Hepatocyte (in vitro differentiated cells): ENCODE data around the gene SMARCC2. TPM values are rescaled to one million over a fixed set of nuclear protein-coding genes. Genes with fewer than 3 reads are reported as not detected.

Source experiments
- DNase-seq: peaks from one replicate; pipeline ENCODE4 v3.0.0-alpha.2; 2016; ENCODE audit warnings: low spot score
- H2AFZ ChIP-seq: fragments of 200-600 bp; sonication (generic); 2 replicates; pipeline ENCODE4 v1.6.0; 2016; ENCODE audit warnings: antibody characterized with exemption, mild to moderate bottlenecking
- H3K27ac ChIP-seq: fragments of 200-600 bp; sonication (generic); 2 replicates; pipeline ENCODE4 v1.5.1; 2016; ENCODE audit warnings: mild to moderate bottlenecking
- H3K27me3 ChIP-seq: fragments of 200-600 bp; sonication (generic); 2 replicates; pipeline ENCODE4 v1.6.1; 2016
- H3K36me3 ChIP-seq: fragments of 200-600 bp; sonication (generic); replicated peaks from 2 replicates; pipeline ENCODE4 v1.5.1; 2016; ENCODE audit warnings: low read depth; ENCODE audit not compliant: insufficient read depth
- H3K4me1 ChIP-seq: fragments of 200-600 bp; sonication (generic); 2 replicates; pipeline ENCODE4 v1.5.1; 2016; ENCODE audit warnings: mild to moderate bottlenecking, moderate library complexity; ENCODE audit not compliant: insufficient read depth
- H3K4me2 ChIP-seq: fragments of 200-600 bp; sonication (generic); 2 replicates; pipeline ENCODE4 v1.6.0; 2016
- H3K4me3 ChIP-seq: fragments of 200-600 bp; sonication (generic); 2 replicates; pipeline ENCODE4 v1.5.1; 2016; ENCODE audit warnings: mild to moderate bottlenecking
- H3K79me2 ChIP-seq: fragments of 200-600 bp; sonication (generic); 2 replicates; pipeline ENCODE4 v1.6.0; 2017; ENCODE audit warnings: mild to moderate bottlenecking
- H3K9me2 ChIP-seq: fragments of 200-600 bp; sonication (generic); replicated peaks from 2 replicates; pipeline ENCODE4 v1.6.0; 2017; ENCODE audit warnings: mild to moderate bottlenecking; ENCODE audit not compliant: insufficient read depth
- H3K9me3 ChIP-seq: fragments of 200-600 bp; sonication (generic); 2 replicates; pipeline ENCODE4 v1.5.1; 2016; ENCODE audit warnings: low read depth, mild to moderate bottlenecking
- H4K20me1 ChIP-seq: fragments of 200-600 bp; sonication (generic); 2 replicates; pipeline ENCODE4 v1.6.0; 2016; ENCODE audit warnings: mild to moderate bottlenecking; ENCODE audit not compliant: insufficient read depth, poor library complexity, severe bottlenecking
- EZH2 ChIP-seq: fragments of 200-600 bp; sonication (generic); IDR thresholded peaks from 2 replicates; pipeline ENCODE4 v1.6.1; 2016; ENCODE audit warnings: antibody characterized with exemption, mild to moderate bottlenecking, borderline replicate concordance
- EZH2phosphoT487 ChIP-seq: fragments of 200-600 bp; sonication (generic); IDR thresholded peaks from one replicate; pipeline ENCODE4 v1.6.1; 2018; ENCODE audit warnings: antibody characterized with exemption, mild to moderate bottlenecking, low read depth, moderate library complexity; ENCODE audit not compliant: unreplicated experiment, severe bottlenecking
- WGBS: methylation state at CpG from one replicate; pipeline ENCODE4 v1.1.6; 2016; ENCODE audit warnings: low lambda C conversion rate; ENCODE audit errors: missing lambda C conversion rate; 5-methylcytosine and 5-hydroxymethylcytosine counted together
- polyA plus RNA-seq: library from polyadenylated mRNA; unstranded; fragments of >200 nt; fragmentation: Nextera tagmentation; extraction: Ambion mirVana; gene quantifications from 2 replicates; pipeline ENCODE4 v1.2.1, GENCODE V29; 2016
- total RNA-seq: library from RNA; depleted of rRNA; stranded (reverse); fragments of >200 nt; gene quantifications from 2 replicates; pipeline ENCODE4 v1.2.3, GENCODE V29; 2014
- TF ChIP-seq, protein P1 (sequence below): fragments of 200-600 bp; sonication (generic); IDR thresholded peaks from 2 replicates; pipeline ENCODE4 v1.5.1; 2016; ENCODE audit warnings: antibody characterized with exemption, mild to moderate bottlenecking; ENCODE audit not compliant: poor library complexity

The SMARCC2 gene
- total and polyA plus RNA-seq, 2 experiments from 2014 or later, result 34.8 to 68.6 TPM

DNA sequence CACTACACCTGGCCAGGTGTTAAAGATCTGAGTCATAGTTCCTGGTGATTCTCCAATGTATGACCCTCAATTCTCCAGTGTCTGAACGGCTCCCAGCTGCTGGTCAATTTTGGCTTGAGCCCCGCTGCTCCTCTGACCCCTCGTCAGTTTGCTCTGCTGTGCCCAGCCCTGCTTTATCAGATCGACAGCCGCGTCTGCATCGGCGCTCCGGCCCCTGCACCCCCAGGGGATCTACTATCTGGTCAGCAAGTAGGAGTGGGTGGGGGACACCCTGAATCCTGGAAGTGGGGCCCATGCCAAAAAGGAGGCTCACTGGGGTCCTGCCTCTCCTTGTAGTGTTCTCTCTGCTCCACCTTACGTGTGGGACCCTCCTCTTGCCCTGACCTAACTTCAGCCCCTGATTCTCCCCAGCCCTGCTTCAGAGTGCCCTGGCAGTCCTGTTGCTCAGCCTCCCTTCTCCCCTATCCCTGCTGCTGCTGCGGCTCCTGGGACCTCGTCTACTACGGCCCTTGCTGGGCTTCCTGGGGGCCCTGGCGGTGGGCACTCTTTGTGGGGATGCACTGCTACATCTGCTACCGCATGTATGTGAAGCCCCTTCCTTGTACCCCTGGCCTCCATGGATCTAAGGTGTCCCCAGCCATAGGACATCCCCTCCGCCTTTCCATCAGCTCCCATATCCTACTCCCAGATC, 45.6 kb upstream of the SMARCC2 start:
- Histone ChIP-seq H2AFZ (no peak overlapping the region), H3K4me3 (no peak overlapping the region), H3K79me2 (peaks cover 21% of the 10 kb centered on the region), H3K4me2 (no peak overlapping the region), H3K4me1 (peaks cover 7% of the 10 kb centered on the region), H3K9me2 (no peaks in the 10 kb centered on the region), H3K9me3 (no peaks in the 10 kb centered on the region), H3K27me3 (no peaks in the 10 kb centered on the region), H4K20me1 (no peaks in the 10 kb centered on the region), H3K36me3 (no peaks in the 10 kb centered on the region), H3K27ac (no peak overlapping the region)
- no peak for TF ChIP-seq EZH2
- TF ChIP-seq, protein P1, sequence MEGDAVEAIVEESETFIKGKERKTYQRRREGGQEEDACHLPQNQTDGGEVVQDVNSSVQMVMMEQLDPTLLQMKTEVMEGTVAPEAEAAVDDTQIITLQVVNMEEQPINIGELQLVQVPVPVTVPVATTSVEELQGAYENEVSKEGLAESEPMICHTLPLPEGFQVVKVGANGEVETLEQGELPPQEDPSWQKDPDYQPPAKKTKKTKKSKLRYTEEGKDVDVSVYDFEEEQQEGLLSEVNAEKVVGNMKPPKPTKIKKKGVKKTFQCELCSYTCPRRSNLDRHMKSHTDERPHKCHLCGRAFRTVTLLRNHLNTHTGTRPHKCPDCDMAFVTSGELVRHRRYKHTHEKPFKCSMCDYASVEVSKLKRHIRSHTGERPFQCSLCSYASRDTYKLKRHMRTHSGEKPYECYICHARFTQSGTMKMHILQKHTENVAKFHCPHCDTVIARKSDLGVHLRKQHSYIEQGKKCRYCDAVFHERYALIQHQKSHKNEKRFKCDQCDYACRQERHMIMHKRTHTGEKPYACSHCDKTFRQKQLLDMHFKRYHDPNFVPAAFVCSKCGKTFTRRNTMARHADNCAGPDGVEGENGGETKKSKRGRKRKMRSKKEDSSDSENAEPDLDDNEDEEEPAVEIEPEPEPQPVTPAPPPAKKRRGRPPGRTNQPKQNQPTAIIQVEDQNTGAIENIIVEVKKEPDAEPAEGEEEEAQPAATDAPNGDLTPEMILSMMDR, result no peak
- no peak for TF ChIP-seq EZH2phosphoT487
- DNase-seq, result no peak
- 84% methylated on average over 16 of the region's 16 CpGs for WGBS

DNA sequence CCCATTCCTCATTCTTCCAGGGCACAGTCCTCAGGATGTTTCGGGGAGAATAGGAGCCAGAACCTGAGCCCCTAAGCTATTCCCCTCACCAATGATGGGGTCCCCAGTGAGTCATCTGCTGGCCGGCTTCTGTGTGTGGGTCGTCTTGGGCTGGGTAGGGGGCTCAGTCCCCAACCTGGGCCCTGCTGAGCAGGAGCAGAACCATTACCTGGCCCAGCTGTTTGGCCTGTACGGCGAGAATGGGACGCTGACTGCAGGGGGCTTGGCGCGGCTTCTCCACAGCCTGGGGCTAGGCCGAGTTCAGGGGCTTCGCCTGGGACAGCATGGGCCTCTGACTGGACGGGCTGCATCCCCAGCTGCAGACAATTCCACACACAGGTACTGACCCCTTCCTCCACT, 41.9 kb upstream of the SMARCC2 start:
- no peak for DNase-seq
- H3K9me3 ChIP-seq, result no peaks in the 10 kb centered on the region
- no peak for TF ChIP-seq EZH2phosphoT487
- TF ChIP-seq EZH2, result no peak
- TF ChIP-seq, protein P1, result no peak
- H3K27ac ChIP-seq, result peak overlapping the region; percentile 98
- WGBS, result 82% methylated on average over 11 of the region's 11 CpGs
- H3K79me2 ChIP-seq, result peaks cover 21% of the 10 kb centered on the region
- peak overlapping the region; percentile 80 for H3K4me2 ChIP-seq
- H3K4me1 ChIP-seq, result peaks cover 7% of the 10 kb centered on the region
- H3K9me2 ChIP-seq, result no peaks in the 10 kb centered on the region
- H2AFZ ChIP-seq, result no peak overlapping the region
- no peaks in the 10 kb centered on the region for H3K36me3 ChIP-seq
- H3K4me3 ChIP-seq, result no peak overlapping the region
- H3K27me3 ChIP-seq, result no peaks in the 10 kb centered on the region
- H4K20me1 ChIP-seq, result no peaks in the 10 kb centered on the region

DNA sequence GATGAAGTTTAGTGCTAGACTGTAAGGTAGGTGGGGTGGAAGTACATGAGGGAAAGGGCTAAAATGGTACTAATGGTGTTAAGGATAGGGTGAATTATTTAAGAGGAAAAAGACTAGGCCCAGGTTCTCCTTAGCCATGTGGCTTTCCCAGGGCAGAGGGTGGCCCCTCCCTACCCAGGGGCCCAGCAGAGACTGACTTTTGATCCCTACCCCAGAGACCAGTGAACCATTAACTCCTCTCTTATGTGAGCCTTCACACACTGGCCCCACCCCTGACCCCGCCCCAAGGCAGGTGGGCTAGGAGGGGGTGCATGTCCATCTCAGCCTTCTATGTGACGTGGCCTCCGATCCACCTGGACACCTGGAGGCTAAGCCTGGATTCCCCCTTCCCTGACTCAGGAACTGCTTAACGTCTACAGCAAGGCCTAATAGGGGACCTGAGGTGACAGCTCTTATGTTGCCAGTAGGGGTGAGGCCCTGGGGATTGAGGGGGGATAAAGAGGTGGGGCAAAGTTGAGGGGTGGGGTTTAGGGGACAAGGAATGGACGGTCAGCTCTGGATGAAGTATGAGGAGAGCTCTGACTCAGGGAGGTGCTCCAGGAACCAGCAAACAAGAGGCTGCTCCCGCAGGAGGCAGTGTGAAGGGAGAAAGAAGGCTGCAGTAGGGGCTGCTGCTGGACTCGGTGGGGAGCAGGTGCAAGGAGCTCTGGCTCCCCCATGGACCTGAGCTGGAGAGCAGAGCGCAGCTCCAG, 41.3 kb upstream of the SMARCC2 start:
- 58% methylated on average over 7 of the region's 8 CpGs for WGBS
- H2AFZ ChIP-seq, result no peak overlapping the region
- peak overlapping the region; percentile 98 for H3K27ac ChIP-seq
- TF ChIP-seq, protein P1, result no peak
- TF ChIP-seq EZH2phosphoT487 (no peak), EZH2 (no peak)
- H3K4me2 ChIP-seq, result peak overlapping the region; percentile 80
- no peaks in the 10 kb centered on the region for H3K27me3 ChIP-seq
- no peaks in the 10 kb centered on the region for H4K20me1 ChIP-seq
- peaks cover 7% of the 10 kb centered on the region for H3K4me1 ChIP-seq
- no peak overlapping the region for H3K4me3 ChIP-seq
- DNase-seq, result peak; percentile 88
- no peaks in the 10 kb centered on the region for H3K9me2 ChIP-seq
- no peaks in the 10 kb centered on the region for H3K36me3 ChIP-seq
- H3K9me3 ChIP-seq, result no peaks in the 10 kb centered on the region
- peaks cover 21% of the 10 kb centered on the region for H3K79me2 ChIP-seq
